B cell (primary cell): ENCODE results near the gene PHF21A. TPM values are rescaled to one million over a fixed set of nuclear protein-coding genes. Genes with fewer than 3 reads are reported as not detected.

ENCODE experiments used
- ATAC-seq: fragments of 200-7000 bp; cut with Tn5 transposase; one replicate; pipeline ENCODE4 v1.10.0; 2021; ENCODE audit warnings: low read depth, mild to moderate bottlenecking, moderate number of reproducible peaks, moderate library complexity
- CTCF ChIA-PET: fragments of 350-600 bp; sonication (Branson Sonifier 250); formaldehyde crosslinking; loops from one replicate; lab custom pipeline; 2021; ENCODE audit warnings: antibody characterized with exemption, inconsistent platforms; lab: Charles Lee
- POLR2A ChIA-PET: fragments of 350-600 bp; sonication (Branson Sonifier 250); formaldehyde crosslinking; loops from one replicate; lab custom pipeline; 2021; ENCODE audit warnings: antibody characterized with exemption; lab: Charles Lee
- DNase-seq: peaks from one replicate; pipeline ENCODE4 v3.0.0; 2013
- H2AFZ ChIP-seq: 2 replicates; pipeline ENCODE4 v1.6.1; 2012; ENCODE audit warnings: mild to moderate bottlenecking, low read depth, low read length; ENCODE audit not compliant: insufficient read depth, poor library complexity, severe bottlenecking
- H3K27ac ChIP-seq, 2 donors: 1 replicate in 1 of 2; 2 replicates in 1 of 2; pipeline ENCODE4 v1.5.1; 2012 to 2013; ENCODE audit warnings: low read length in 2 of 2, mild to moderate bottlenecking in 2 of 2, moderate library complexity in 1 of 2
- H3K27me3 ChIP-seq, 4 experiments: fragments of 200-600 bp in 1 of 4; sonication (generic) in 1 of 4; replicated peaks in 1 of 4; 1 replicate in 2 of 4; 2 replicates in 2 of 4; pipeline versions ENCODE4 v1.6.1 to v1.7.0; 2013 to 2016; ENCODE audit warnings: low read length in 3 of 4, mild to moderate bottlenecking in 2 of 4, mixed read lengths in 1 of 4, moderate library complexity in 1 of 4; ENCODE audit not compliant: insufficient read depth in 4 of 4, control insufficient read depth in 3 of 4; ENCODE audit errors: control extremely low read depth in 1 of 4
- H3K36me3 ChIP-seq, 2 experiments: replicated peaks in 1 of 2; 1 replicate in 1 of 2; 2 replicates in 1 of 2; pipeline versions ENCODE4 v1.6.1 to v1.7.1; 2013; ENCODE audit warnings: low read length in 1 of 2; ENCODE audit not compliant: insufficient read depth in 2 of 2, control insufficient read depth in 1 of 2; ENCODE audit errors: control extremely low read depth in 1 of 2, extremely low read depth in 1 of 2
- H3K4me1 ChIP-seq, 2 donors: fragments of 200-600 bp in 1 of 2; sonication (generic) in 1 of 2; 1 replicate in 1 of 2; 2 replicates in 1 of 2; pipeline versions ENCODE4 v1.5.1 to v1.6.1; 2013 to 2017; ENCODE audit warnings: low read length in 2 of 2; ENCODE audit not compliant: control insufficient read depth in 2 of 2, insufficient read depth in 2 of 2
- H3K4me2 ChIP-seq: replicated peaks from 2 replicates; pipeline ENCODE3; 2012; ENCODE audit warnings: mild to moderate bottlenecking, low read depth, low read length; ENCODE audit not compliant: poor library complexity, severe bottlenecking
- H3K4me3 ChIP-seq, 5 experiments: fragments of 200-600 bp in 1 of 5; sonication (generic) in 1 of 5; 1 replicate in 3 of 5; 2 replicates in 2 of 5; pipeline versions ENCODE4 v1.5.1 to v1.7.0; 2011 to 2016; ENCODE audit warnings: low read length in 4 of 5, mild to moderate bottlenecking in 4 of 5, low read depth in 2 of 5, control low read depth in 1 of 5, moderate library complexity in 1 of 5; ENCODE audit not compliant: insufficient read depth in 1 of 5; ENCODE audit errors: control extremely low read depth in 1 of 5, extremely low read depth in 1 of 5
- H3K79me2 ChIP-seq: fragments of 200-600 bp; sonication (generic); one replicate; pipeline ENCODE4 v1.6.0; 2016; ENCODE audit warnings: low read length; ENCODE audit not compliant: control insufficient read depth, insufficient read depth
- H3K9ac ChIP-seq: fragments of 200-600 bp; sonication (generic); 2 replicates; pipeline ENCODE4 v1.6.1; 2017; ENCODE audit warnings: mild to moderate bottlenecking, low read length, moderate library complexity
- H3K9me3 ChIP-seq, 3 donors: one replicate each; pipeline versions ENCODE4 v1.6.1 to v1.7.1; 2013; ENCODE audit warnings: low read length in 2 of 3; ENCODE audit not compliant: control insufficient read depth in 2 of 3, insufficient read depth in 1 of 3; ENCODE audit errors: control extremely low read depth in 1 of 3
- H4K20me1 ChIP-seq: 2 replicates; pipeline ENCODE4 v1.6.0; 2012; ENCODE audit warnings: mild to moderate bottlenecking, low read length; ENCODE audit not compliant: insufficient read depth, control insufficient read depth, poor library complexity, severe bottlenecking
- H3K27ac Mint-ChIP-seq: one replicate; pipeline ENCODE4 v1.8.0; 2021; ENCODE audit warnings: mixed read lengths
- H3K27me3 Mint-ChIP-seq: one replicate; pipeline ENCODE4 v1.8.0; 2021; ENCODE audit warnings: mixed read lengths
- H3K4me1 Mint-ChIP-seq: one replicate; pipeline ENCODE4 v1.8.0; 2021; ENCODE audit warnings: mixed read lengths
- H3K4me3 Mint-ChIP-seq: one replicate; pipeline ENCODE4 v1.8.0; 2021; ENCODE audit warnings: mixed read lengths
- H3K9me3 Mint-ChIP-seq: one replicate; pipeline ENCODE4 v1.8.0; 2022; ENCODE audit warnings: mixed read lengths; ENCODE audit not compliant: insufficient read depth
- EZH2 ChIP-seq: IDR thresholded peaks from 2 replicates; pipeline ENCODE4 v1.6.1; 2012; ENCODE audit warnings: borderline replicate concordance, low read depth, mild to moderate bottlenecking, moderate library complexity, low read length; ENCODE audit not compliant: insufficient read depth, poor library complexity, severe bottlenecking
- WGBS: methylation state at CpG from one replicate; pipeline ENCODE4 v1.1.5; 2013; ENCODE audit warnings: missing lambda C conversion rate; ENCODE audit not compliant: insufficient coverage; 5-methylcytosine and 5-hydroxymethylcytosine counted together
- intact Hi-C: fragments of 100-400 bp; cut with micrococcal nuclease; formaldehyde crosslinking; loops from one replicate; pipeline ENCODE4 v1.10.0; 2022
- polyA plus RNA-seq: library from polyadenylated mRNA; depleted of rRNA; stranded (reverse); fragments of >200 nt; gene quantifications from 2 replicates; pipeline ENCODE4 v1.2.3, GENCODE V29; 2012
- total RNA-seq, 2 donors: library from RNA; stranded (reverse); fragments of 120-200 nt in 1 of 2; gene quantifications; 1 replicate in 1 of 2; 2 replicates in 1 of 2; pipeline versions ENCODE4 v1.2.3 to v1.2.4, GENCODE V29; 2013 to 2022
- TF ChIP-seq, protein P1 (sequence below): fragments of 200-600 bp; IDR thresholded peaks from one replicate; pipeline ENCODE4 v1.8.0; 2022; ENCODE audit warnings: antibody characterized with exemption, mild to moderate bottlenecking

PHF21A gene
- total and polyA plus RNA-seq, 2 donors (not counting 1 experiment from before 2014, with no cell fraction given) = 41.9 to 103 TPM

DNA sequence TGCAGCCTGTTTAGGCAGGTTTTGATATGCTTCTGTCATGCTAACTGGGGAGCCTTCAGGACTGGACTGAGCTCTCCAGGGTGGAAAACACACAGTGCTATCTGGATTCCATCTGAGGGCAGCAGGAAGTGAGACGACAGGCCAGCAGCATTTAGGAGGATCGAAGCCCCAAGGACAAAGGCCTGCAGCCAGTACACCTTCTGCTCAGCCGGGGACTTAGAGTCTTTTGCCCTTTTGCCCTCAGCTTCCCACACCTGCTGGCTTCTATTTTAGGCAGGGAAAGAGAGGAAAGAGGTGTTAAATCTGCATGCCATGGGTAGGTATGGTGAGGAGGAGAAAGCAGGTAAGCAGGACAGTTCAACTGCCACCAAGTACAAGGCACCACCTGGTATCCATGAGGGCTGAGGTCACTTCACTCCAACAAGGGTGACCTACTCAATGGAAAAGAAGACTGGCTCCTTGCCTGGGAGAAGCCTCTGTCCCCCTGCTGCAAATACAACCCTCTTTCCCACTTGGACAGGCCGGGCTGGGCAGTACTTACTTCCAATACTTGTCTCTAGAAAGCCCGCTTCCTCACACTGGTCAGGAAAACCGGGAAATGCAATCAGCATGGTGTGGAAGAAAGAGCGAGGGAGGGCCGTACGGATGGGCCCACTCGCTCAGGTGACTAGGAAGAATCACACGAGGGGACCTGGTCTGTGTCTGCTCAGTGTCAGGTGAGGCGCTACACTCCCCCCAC, 186.5 kb downstream of the PHF21A start:
- H3K27me3 ChIP-seq = no peaks in the 10 kb centered on the region
- Mint-ChIP-seq H3K27me3 (no peaks in the 10 kb centered on the region), H3K9me3 (no peaks in the 10 kb centered on the region), H3K27ac (peak overlapping the region; percentile 92), H3K4me3 (peak overlapping the region; percentile 95), H3K4me1 (peaks cover 95% of the 10 kb centered on the region)
- POLR2A ChIA-PET = interaction anchor here (0.6 to 10.9 kb wide), 3 partner anchors 8 to 34 kb away, joined by 3 to 162 read pairs (median 10); partner anchors contain the start of genes LARGE2 and PEX16
- WGBS = 84% methylated on average over 10 of the region's 12 CpGs
- H2AFZ ChIP-seq = no peak overlapping the region
- peak overlapping the region; percentile 82 for H3K9ac ChIP-seq
- H3K79me2 ChIP-seq = peaks cover 73% of the 10 kb centered on the region
- intact Hi-C loops = loop anchor here (5.0 to 10.0 kb wide), 3 partner anchors 73 to 1620 kb away; partner anchors contain the start of genes CELF1 and SLC35C1
- H3K27ac ChIP-seq = peak overlapping the region; percentile 26 to 92
- TF ChIP-seq EZH2 = no peak
- TF ChIP-seq, protein P1, sequence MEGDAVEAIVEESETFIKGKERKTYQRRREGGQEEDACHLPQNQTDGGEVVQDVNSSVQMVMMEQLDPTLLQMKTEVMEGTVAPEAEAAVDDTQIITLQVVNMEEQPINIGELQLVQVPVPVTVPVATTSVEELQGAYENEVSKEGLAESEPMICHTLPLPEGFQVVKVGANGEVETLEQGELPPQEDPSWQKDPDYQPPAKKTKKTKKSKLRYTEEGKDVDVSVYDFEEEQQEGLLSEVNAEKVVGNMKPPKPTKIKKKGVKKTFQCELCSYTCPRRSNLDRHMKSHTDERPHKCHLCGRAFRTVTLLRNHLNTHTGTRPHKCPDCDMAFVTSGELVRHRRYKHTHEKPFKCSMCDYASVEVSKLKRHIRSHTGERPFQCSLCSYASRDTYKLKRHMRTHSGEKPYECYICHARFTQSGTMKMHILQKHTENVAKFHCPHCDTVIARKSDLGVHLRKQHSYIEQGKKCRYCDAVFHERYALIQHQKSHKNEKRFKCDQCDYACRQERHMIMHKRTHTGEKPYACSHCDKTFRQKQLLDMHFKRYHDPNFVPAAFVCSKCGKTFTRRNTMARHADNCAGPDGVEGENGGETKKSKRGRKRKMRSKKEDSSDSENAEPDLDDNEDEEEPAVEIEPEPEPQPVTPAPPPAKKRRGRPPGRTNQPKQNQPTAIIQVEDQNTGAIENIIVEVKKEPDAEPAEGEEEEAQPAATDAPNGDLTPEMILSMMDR = no peak
- peak; percentile 13 for DNase-seq
- peak overlapping the region; percentile 91 for H3K4me2 ChIP-seq
- H3K9me3 ChIP-seq = no peaks in the 10 kb centered on the region
- H3K36me3 ChIP-seq = peaks cover 0 to 12% of the 10 kb centered on the region in 2 experiments
- ATAC-seq = no peak
- peak overlapping the region in 2 of 5 experiments; percentile 5 to 22 for H3K4me3 ChIP-seq
- H4K20me1 ChIP-seq = peaks cover 18% of the 10 kb centered on the region
- CTCF ChIA-PET = interaction anchor here (0.7 to 11.4 kb wide), 5 partner anchors 14 to 308 kb away, joined by 3 to 98 read pairs (median 5); partner anchors contain the start of genes LARGE2 and PEX16
- peaks cover 74 to 84% of the 10 kb centered on the region in 2 donors for H3K4me1 ChIP-seq
